Eye (tissue), 1 donor: ENCODE results near the gene GRID2IP.
"Not testable (repeated sequence)": the region's sequence is repeated elsewhere in the genome, so short reads cannot be mapped to it uniquely, and the experiment has no call there.

Experiments
- DNase-seq: peaks from one replicate; pipeline ENCODE4 v3.0.0-alpha.2; 2015

GRID2IP gene

GRCh38 chr7:6482743-6483119 is 68.5 kb downstream of the GRID2IP start:
- no peak for DNase-seq

DNA sequence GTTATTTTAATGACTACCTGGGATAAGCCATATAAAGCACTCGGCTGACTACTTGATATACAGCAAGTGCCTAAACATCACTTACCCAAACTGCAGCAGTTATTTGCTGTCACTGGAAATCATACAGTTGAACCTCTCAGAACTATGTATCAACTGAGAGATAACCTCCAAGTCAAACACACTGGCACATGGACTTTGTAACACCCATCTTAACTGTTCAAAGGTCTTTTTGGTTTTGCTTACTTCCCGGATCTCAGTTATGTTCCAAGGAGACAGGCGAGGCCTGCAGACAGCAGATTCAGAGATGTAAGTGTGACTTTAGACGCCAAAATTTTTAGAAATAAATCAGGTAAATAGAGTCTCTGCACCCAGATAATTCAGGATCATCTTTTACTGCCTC is 69.0 kb downstream of the GRID2IP start:
- no peak for DNase-seq

GRCh38 chr7:6481445-6481844 is 69.8 kb downstream of the GRID2IP start:
- DNase-seq = no peak

- DNase-seq = no peak
Measured at GRCh38 chr7:6480323-6480660, 71.0 kb downstream of the GRID2IP start.

DNA sequence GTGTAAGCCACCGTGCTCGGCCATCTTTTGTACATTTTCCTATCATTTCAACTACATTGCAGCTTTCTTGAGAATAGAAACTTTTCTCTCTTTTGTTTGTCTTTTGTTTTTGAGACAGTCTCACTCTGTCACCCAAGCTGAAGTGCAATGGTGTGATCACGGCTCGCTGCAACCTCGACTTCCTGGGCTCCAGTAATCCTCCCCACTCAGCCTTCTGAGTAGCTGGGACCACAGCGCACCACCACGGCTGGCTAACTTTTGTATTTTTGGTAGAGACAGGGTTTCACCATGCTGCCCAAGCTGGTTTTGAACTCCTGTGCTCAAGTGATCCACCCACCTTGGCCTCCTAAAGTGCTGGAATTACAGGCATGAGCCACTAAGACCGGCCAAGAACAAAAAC is 72.2 kb downstream of the GRID2IP start:
- no peak for DNase-seq

GRCh38 chr7:6478186-6478585 is 73.1 kb downstream of the GRID2IP start:
- no peak for DNase-seq

- DNase-seq = no peak
Measured at GRCh38 chr7:6477318-6477660, 74.0 kb downstream of the GRID2IP start.

- DNase-seq = no peak
Measured at GRCh38 chr7:6476596-6477317, 74.5 kb downstream of the GRID2IP start.

DNA sequence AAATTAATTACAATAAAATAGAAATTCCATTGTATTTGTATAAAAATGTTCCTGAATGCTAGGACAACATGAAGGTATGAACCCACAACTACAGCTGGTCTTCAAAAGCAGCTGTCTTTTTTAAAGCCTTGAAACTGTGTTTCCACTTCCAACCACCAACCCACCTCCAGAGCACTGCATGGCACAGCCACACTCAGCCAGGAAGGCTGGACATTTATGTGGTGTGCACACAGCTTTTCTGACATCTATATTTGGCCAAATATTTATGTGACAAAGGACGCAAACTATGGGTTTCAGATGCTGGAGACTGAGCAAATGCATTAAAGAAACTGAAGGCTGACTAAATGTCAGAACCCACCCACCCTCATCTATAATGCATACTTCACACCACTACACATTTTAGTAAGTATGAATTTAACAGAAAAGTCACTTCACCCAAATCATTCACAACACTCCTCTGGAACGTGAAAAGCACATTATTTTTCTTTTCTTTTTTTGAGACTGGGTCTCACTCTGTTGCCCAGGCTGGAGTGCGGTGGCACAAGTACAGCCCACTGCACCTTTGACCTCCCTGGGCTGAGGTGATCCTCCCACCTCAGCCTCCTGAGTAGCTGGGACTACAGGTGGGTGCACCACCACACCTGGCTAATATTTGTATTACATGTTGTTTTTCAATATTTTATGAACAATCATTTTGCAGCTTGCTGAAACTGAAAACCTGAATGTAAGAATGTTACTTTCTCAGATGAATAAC is 75.7 kb downstream of the GRID2IP start:
- no peak for DNase-seq

GRCh38 chr7:6465862-6466261 is 85.4 kb downstream of the GRID2IP start:
- no peak for DNase-seq

- not testable (repeated sequence) for DNase-seq
Measured at GRCh38 chr7:6463609-6464008, 87.7 kb downstream of the GRID2IP start.

DNA sequence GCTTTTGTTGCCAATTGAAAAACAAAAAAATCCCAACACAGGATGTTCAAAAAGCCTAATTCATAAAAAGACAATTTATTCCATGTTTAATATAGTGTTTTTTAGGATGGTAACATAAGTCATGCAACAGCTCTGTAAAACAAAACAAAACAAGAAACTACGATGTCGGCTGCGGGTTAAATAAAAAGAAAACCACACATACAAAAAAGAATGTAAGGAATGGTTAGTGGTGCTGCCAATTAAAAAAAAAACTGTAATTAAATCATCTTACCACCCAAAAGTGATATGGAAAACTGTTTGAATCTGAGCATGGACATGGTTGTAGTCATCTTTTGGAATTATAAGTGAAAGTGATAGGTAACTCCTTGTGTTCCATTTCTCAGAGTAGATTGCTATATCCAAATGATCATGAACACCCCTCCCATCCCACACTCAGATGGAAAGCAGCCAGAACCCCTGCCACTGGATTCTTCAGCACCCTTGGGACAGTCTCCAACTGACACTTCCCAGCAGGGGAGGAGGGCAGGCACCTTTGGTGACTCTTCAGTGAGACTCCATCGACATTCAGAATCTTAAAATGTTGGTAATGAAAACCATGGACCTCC is 89.2 kb downstream of the GRID2IP start:
- DNase-seq = no peak

GRCh38 chr7:6460990-6461584 is 90.2 kb downstream of the GRID2IP start:
- DNase-seq = no peak

DNA sequence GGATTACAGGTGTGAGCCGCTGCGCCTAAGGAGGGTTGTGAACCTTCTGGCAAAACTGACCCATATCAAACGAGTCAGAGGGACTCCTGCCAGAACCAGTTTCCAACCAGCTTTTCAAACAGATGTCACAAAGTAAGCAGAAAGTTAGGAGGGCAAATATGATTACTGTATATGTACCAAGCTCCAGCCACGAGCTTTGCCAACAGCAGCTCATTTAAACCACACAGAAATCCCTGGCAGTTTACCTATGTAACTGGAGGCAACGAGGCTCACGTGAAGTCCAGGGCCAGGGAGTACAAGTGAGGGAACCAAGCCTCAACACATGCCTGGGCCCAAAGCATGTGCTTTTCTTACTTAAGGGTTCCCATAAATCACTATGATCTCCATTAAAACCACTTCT is 91.0 kb downstream of the GRID2IP start:
- no peak for DNase-seq

DNA sequence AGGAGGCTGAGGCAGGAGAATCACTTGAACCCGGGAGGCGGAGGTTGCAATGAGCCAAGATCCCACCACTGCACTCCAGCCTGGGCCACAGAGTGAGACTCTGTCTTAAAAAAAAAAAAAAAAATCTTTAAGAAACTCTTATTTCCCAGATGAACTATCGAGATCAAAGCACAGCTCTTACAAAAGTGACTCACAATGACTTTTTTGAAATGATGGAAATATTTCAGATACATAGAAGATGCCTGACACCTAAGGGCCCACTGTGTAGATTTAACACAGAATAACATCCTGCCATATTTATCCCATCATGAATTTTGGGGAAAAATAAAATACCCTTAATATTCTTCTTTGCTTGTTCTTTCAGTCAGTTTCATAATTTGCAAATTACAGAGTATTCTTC is 92.6 kb downstream of the GRID2IP start:
- DNase-seq = not testable (repeated sequence)

DNA sequence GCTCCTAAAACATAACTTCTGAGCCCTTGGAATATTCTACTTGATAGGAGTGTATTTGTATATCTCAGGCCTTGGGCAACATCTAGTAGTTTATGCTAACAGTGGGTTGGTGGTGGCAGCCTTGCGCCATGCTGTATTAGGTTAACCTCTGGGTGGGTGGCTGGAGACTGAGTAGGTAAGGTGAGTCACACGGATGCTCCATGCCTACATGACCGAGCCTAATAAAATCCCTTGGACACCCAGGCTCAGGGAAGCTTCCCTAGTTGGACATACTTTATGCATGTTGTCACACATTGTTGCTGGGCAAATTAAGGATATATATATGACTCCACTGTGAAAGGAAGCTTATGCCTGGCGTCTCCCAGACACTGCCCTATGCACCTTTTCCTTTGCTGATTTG is 97.5 kb downstream of the GRID2IP start:
- no peak for DNase-seq

DNA sequence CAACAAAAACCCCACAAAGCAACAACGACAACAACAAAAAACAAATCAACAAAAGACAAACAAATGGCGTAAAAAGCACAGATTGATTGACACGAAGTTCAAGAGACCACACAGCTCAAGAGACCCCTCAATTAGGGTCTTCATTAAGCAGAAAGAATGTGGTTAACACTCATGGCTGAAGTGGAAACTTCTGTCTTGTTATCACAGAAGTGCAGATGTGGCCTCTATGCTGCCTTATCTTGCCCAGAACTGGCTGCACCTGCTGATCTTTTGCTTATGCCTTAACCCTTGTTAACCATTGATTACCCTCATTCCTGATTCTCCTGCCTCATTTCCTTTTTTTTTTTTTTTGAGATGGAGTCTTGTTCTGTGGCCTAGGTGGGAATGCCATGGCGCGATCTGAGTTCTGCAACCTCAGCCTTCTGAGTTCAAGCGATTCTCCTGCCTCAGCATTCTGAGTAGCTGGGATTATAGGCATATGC is 100.0 kb downstream of the GRID2IP start:
- DNase-seq = no peak

DNA sequence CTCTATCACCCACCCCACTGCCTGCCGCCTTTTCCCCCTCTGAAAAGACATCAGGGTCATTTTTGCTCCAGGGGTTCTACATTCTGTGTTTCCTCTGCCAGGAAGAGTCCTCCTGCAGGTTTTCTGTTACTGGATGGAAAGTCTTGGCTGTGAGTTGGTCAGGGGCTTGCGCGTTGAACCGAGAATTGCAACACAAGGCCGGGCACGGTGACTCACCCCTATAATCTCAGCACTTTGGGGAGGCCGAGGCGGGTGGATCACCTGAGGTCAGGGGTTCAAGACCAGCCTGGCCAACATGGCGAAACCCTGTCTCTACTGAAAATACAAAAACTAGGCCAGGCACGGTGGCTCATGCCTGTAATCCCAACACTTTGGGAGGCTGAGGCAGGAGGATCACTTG is 100.7 kb downstream of the GRID2IP start:
- not testable (repeated sequence) for DNase-seq

DNA sequence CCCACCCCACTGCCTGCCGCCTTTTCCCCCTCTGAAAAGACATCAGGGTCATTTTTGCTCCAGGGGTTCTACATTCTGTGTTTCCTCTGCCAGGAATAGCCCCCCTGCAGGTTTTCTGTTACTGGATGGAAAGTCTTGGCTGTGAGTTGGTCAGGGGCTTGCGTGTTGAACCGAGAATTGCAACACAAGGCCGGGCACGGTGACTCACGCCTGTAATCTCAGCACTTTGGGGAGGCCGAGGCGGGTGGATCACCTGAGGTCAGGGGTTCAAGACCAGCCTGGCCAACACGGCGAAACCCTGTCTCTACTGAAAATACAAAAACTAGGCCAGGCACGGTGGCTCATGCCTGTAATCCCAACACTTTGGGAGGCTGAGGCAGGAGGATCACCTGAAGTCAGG is 101.4 kb downstream of the GRID2IP start:
- not testable (repeated sequence) for DNase-seq

- no peak for DNase-seq
Measured at GRCh38 chr7:6448943-6449543, 102.2 kb downstream of the GRID2IP start.

DNA sequence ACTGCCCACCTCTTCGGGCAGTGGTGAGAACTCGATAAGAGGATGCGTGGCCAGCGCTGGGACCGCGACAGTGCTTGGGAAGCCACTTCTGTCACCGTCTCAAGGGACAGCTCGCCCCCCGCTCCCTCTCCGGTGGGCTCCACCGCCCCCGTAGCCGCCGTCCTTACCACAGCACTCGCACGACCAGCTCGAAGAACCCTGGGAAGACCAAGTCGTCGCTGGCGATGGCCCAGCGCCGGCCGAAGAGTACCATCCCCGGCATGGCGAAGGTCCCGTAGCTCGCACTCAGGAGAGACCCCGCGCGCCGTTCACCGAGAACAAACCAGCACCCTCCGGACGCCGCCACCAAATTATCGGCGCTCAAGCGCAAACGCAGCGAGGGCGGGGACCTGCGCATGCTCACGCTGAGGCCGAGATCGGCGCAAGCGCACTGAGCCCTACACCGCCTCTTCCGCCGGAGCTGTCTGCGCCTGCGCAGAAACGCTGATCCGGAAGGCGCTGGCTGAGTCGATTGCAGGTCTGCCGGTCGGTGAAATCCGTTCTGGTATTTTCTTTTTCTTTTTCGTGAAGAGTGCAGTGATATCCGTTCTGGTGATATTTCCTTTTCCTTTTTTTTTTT is 103.6 kb downstream of the GRID2IP start, which contains the start of gene DAGLB:
Gene DAGLB, minus strand, starts transcription at position 374 of the 619 bp plus-strand sequence. Its CDS starts 112 bp downstream, at position 262.
- DNase-seq = peak; percentile 98
